ENCODE results near the gene KEAP1.
A peak's percentile ranks its signal among the peaks of the same experiment; 100 is the strongest.

The KEAP1 gene

GRCh38 chr19:10518444-10519361 is 15.5 kb upstream of the KEAP1 start:
- Histone ChIP-seq H2BK12ac (ENCODE audit: low read length in 2 of 2) (peak overlapping the region in 1 of 2 experiments; percentile 23), H2AK5ac (ENCODE audit: low read length, severe bottlenecking) (no peak overlapping the region), H3K79me1 (replicated peaks; ENCODE audit: low read length, poor library complexity, severe bottlenecking) (no peaks in the 10 kb centered on the region), H3K36me3 (ENCODE audit: control insufficient read depth in 1 of 2, insufficient read depth in 2 of 2, low read depth in 1 of 2, low read length in 2 of 2) (peaks cover 0 to 12% of the 10 kb centered on the region in 2 experiments), H4K8ac (ENCODE audit: low read length) (peak overlapping the region; percentile 74), H3K23ac (ENCODE audit: low read length in 2 of 2) (no peak overlapping the region), H3K27ac (ENCODE audit: low read length, poor library complexity, severe bottlenecking) (no peak overlapping the region), H2BK15ac (ENCODE audit: low read depth, poor library complexity, severe bottlenecking) (peak overlapping the region; percentile 30), H3K27me3 (ENCODE audit: control insufficient read depth in 1 of 2, insufficient read depth in 1 of 2, low read length in 2 of 2) (peaks cover 19 to 58% of the 10 kb centered on the region in 2 experiments), H2BK5ac (ENCODE audit: low read depth, low read length, poor library complexity, severe bottlenecking) (no peak overlapping the region), H3K4ac (ENCODE audit: low read depth in 1 of 2, low read length in 2 of 2) (peak overlapping the region in 1 of 2 experiments; percentile 46), H2AFZ (ENCODE audit: low read depth, low read length) (no peak overlapping the region), H2BK120ac (ENCODE audit: low read depth, low read length) (peak overlapping the region; percentile 35), H3K9ac (ENCODE audit: low read length) (peak overlapping the region; percentile 26), H3K18ac (ENCODE audit: low read depth in 1 of 2, low read length in 2 of 2) (peak overlapping the region; percentile 25 to 76), H3K9me3 (ENCODE audit: control insufficient read depth, low read length) (no peaks in the 10 kb centered on the region), H3K4me3 (ENCODE audit: insufficient read depth in 1 of 2, low read depth in 1 of 2, low read length in 2 of 2) (peak overlapping the region in 1 of 2 experiments; percentile 73), H3K4me1 (ENCODE audit: control insufficient read depth, insufficient read depth, low read depth, low read length) (peaks cover 19% of the 10 kb centered on the region), H3K14ac (ENCODE audit: low read length in 2 of 2) (no peak overlapping the region), H3K4me2 (ENCODE audit: low read length, poor library complexity, severe bottlenecking) (peak overlapping the region; percentile 94), H4K91ac (ENCODE audit: low read length) (peak overlapping the region; percentile 58)
- DNase-seq, result no peak
- 27% methylated on average over 33 of the region's 33 CpGs for WGBS

- H3K4me3 ChIP-seq (ENCODE audit: insufficient read depth in 1 of 2, low read depth in 1 of 2, low read length in 2 of 2), result peak overlapping the region; percentile 64 to 73
- peak overlapping the region; percentile 59 to 90 for H2BK12ac ChIP-seq (ENCODE audit: low read length in 2 of 2)
- H3K9me3 ChIP-seq (ENCODE audit: control insufficient read depth, low read length), result no peaks in the 10 kb centered on the region
- H3K4ac ChIP-seq (ENCODE audit: low read depth in 1 of 2, low read length in 2 of 2), result peak overlapping the region in 1 of 2 experiments; percentile 68
- peak overlapping the region; percentile 94 for H3K4me2 ChIP-seq (ENCODE audit: low read length, poor library complexity, severe bottlenecking)
- peak overlapping the region; percentile 81 to 90 for H3K18ac ChIP-seq (ENCODE audit: low read depth in 1 of 2, low read length in 2 of 2)
- peak overlapping the region; percentile 26 for H3K9ac ChIP-seq (ENCODE audit: low read length)
- H4K91ac ChIP-seq (ENCODE audit: low read length), result peak overlapping the region; percentile 62
- H3K14ac ChIP-seq (ENCODE audit: low read length in 2 of 2), result peak overlapping the region in 1 of 2 experiments; percentile 85
- H2AK5ac ChIP-seq (ENCODE audit: low read length, severe bottlenecking), result no peak overlapping the region
- H3K27ac ChIP-seq (ENCODE audit: low read length, poor library complexity, severe bottlenecking), result no peak overlapping the region
- H2BK120ac ChIP-seq (ENCODE audit: low read depth, low read length), result peak overlapping the region; percentile 54
- H3K23ac ChIP-seq (ENCODE audit: low read length in 2 of 2), result no peak overlapping the region
- H3K36me3 ChIP-seq (ENCODE audit: control insufficient read depth in 1 of 2, insufficient read depth in 2 of 2, low read depth in 1 of 2, low read length in 2 of 2), result peaks cover 0 to 12% of the 10 kb centered on the region in 2 experiments
- under 1% methylated on average over 12 of the region's 27 CpGs for WGBS
- peaks cover 19% of the 10 kb centered on the region for H3K4me1 ChIP-seq (ENCODE audit: control insufficient read depth, insufficient read depth, low read depth, low read length)
- no peak overlapping the region for H2BK5ac ChIP-seq (ENCODE audit: low read depth, low read length, poor library complexity, severe bottlenecking)
- no peaks in the 10 kb centered on the region for H3K79me1 ChIP-seq (replicated peaks; ENCODE audit: low read length, poor library complexity, severe bottlenecking)
- H2AFZ ChIP-seq (ENCODE audit: low read depth, low read length), result peak overlapping the region; percentile 73
- H2BK15ac ChIP-seq (ENCODE audit: low read depth, poor library complexity, severe bottlenecking), result peak overlapping the region; percentile 30
- peak overlapping the region; percentile 93 for H4K8ac ChIP-seq (ENCODE audit: low read length)
- peaks cover 14 to 60% of the 10 kb centered on the region in 2 experiments for H3K27me3 ChIP-seq (ENCODE audit: control insufficient read depth in 1 of 2, insufficient read depth in 1 of 2, low read length in 2 of 2)
- DNase-seq, result peak; percentile 80
These were observed 14.7 kb upstream of the KEAP1 start for GRCh38 chr19:10517760-10518443.

- H3K27ac ChIP-seq (ENCODE audit: low read length, poor library complexity, severe bottlenecking), result no peak within 1 kb of the TSS
- H4K8ac ChIP-seq (ENCODE audit: low read length), result peak within 1 kb of the TSS; percentile 93
- peak within 1 kb of the TSS in 1 of 2 experiments; percentile 85 for H3K14ac ChIP-seq (ENCODE audit: low read length in 2 of 2)
- peak within 1 kb of the TSS; percentile 54 for H2BK120ac ChIP-seq (ENCODE audit: low read depth, low read length)
- peaks cover 14 to 65% of the 10 kb centered on the region in 2 experiments for H3K27me3 ChIP-seq (ENCODE audit: control insufficient read depth in 1 of 2, insufficient read depth in 1 of 2, low read length in 2 of 2)
- DNase-seq, result peak; percentile 62
- H2BK15ac ChIP-seq (ENCODE audit: low read depth, poor library complexity, severe bottlenecking), result peak within 1 kb of the TSS; percentile 92
- H3K9me3 ChIP-seq (ENCODE audit: control insufficient read depth, low read length), result no peaks in the 10 kb centered on the region
- peak within 1 kb of the TSS; percentile 59 to 90 for H2BK12ac ChIP-seq (ENCODE audit: low read length in 2 of 2)
- peak within 1 kb of the TSS; percentile 64 to 73 for H3K4me3 ChIP-seq (ENCODE audit: insufficient read depth in 1 of 2, low read depth in 1 of 2, low read length in 2 of 2)
- H3K36me3 ChIP-seq (ENCODE audit: control insufficient read depth in 1 of 2, insufficient read depth in 2 of 2, low read depth in 1 of 2, low read length in 2 of 2), result peaks cover 0 to 12% of the 10 kb centered on the region in 2 experiments
- no peaks in the 10 kb centered on the region for H3K79me1 ChIP-seq (replicated peaks; ENCODE audit: low read length, poor library complexity, severe bottlenecking)
- no peak within 1 kb of the TSS for H3K23ac ChIP-seq (ENCODE audit: low read length in 2 of 2)
- no peak within 1 kb of the TSS for H2BK5ac ChIP-seq (ENCODE audit: low read depth, low read length, poor library complexity, severe bottlenecking)
- H3K4me2 ChIP-seq (ENCODE audit: low read length, poor library complexity, severe bottlenecking), result peak within 1 kb of the TSS; percentile 94
- H2AFZ ChIP-seq (ENCODE audit: low read depth, low read length), result peak within 1 kb of the TSS; percentile 73
- peak within 1 kb of the TSS; percentile 26 for H3K9ac ChIP-seq (ENCODE audit: low read length)
- peak within 1 kb of the TSS; percentile 54 to 68 for H3K4ac ChIP-seq (ENCODE audit: low read depth in 1 of 2, low read length in 2 of 2)
- peak within 1 kb of the TSS; percentile 62 for H4K91ac ChIP-seq (ENCODE audit: low read length)
- 2% methylated on average over 21 of the region's 39 CpGs for WGBS
- peaks cover 19% of the 10 kb centered on the region for H3K4me1 ChIP-seq (ENCODE audit: control insufficient read depth, insufficient read depth, low read depth, low read length)
- peak within 1 kb of the TSS; percentile 81 to 90 for H3K18ac ChIP-seq (ENCODE audit: low read depth in 1 of 2, low read length in 2 of 2)
- no peak within 1 kb of the TSS for H2AK5ac ChIP-seq (ENCODE audit: low read length, severe bottlenecking)
These were observed 14.2 kb upstream of the KEAP1 start, which contains the start of gene S1PR5 for GRCh38 chr19:10517361-10517759. Gene S1PR5 (minus strand): TSS chr19:10517447. CDS start chr19:10515011, 2,436 bp downstream.
